Renal pelvis (tissue), 4 donors: ENCODE results near the gene SLC10A3. TPM values are rescaled to one million over a fixed set of nuclear protein-coding genes. Genes with fewer than 3 reads are reported as not detected.

Experiments used
- DNase-seq: peaks from one replicate; pipeline ENCODE4 v3.0.0-alpha.2; 2013
- polyA plus RNA-seq, 3 donors: library from polyadenylated mRNA; unstranded; fragments of 120-200 nt; gene quantifications; one replicate each; pipeline ENCODE4 v1.2.1, GENCODE V29; 2013; ENCODE audit not compliant: insufficient read length in 3 of 3

The SLC10A3 gene
- polyA plus RNA-seq, 3 donors = 20.0 to 24.1 (median 20.9) TPM

DNA sequence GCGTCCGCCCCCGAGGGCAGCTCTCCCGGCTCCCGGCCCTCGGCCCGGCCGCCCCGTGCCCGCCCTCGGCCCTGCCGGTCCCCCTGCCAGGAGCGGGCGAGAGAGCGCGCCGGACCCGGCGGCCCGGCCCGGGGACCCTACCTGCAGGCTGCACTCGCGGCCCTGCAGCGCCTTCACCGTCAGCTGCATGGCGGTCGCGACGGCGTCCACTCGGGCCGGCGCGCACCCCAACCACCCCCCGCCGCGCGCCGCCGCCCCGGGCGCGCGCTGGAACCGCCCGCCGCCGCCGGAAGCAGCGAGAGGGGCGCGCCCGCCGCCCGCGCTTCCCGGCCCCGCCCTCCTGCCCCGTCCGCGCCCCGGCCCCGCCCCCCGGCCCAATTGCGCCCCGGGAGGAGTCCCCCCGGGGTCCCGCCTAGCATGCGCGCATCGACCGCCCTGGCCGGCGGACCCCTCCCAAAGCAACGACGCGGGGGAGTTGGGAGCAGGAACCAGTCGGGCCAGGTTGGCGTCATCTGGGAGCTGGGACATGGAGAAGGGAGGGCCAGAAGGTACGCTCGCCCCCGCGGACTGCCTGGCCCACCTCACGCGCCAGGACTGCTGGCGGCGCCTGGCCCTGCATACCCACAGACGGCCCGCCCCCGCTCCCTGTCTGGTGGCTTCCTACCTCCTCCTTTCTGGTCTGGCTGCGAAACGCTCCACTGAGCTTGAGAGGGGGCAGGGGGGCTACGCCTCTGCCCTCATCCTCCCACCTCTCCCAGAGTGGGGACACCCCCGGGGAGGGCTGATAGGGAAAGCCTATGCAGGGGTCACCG lies 3.8 kb downstream of the SLC10A3 start, which contains the start of gene UBL4A:
Gene UBL4A (minus strand): TSS at position 220 of the 812 bp plus-strand sequence. CDS start 31 bp downstream, at position 189.
- DNase-seq = peak; percentile 73

DNA sequence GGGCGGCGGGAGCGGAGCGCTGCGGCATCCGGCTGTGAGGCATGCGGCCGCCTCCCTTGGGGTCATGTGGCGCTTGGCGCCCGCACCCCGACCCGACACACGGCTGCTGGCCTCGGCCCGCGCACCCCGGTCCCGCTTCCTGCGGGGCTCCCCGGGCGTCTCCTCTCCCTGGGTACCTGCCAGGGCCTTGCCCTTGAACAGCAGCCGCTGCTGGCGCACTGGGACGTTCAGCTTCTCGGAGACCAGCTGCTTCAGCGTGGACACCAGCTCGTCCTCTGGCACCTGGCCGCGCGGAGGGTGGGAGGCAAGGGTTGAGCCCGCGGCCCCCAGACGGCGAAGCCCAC lies 4.4 kb downstream of the SLC10A3 start:
- DNase-seq = no peak

DNA sequence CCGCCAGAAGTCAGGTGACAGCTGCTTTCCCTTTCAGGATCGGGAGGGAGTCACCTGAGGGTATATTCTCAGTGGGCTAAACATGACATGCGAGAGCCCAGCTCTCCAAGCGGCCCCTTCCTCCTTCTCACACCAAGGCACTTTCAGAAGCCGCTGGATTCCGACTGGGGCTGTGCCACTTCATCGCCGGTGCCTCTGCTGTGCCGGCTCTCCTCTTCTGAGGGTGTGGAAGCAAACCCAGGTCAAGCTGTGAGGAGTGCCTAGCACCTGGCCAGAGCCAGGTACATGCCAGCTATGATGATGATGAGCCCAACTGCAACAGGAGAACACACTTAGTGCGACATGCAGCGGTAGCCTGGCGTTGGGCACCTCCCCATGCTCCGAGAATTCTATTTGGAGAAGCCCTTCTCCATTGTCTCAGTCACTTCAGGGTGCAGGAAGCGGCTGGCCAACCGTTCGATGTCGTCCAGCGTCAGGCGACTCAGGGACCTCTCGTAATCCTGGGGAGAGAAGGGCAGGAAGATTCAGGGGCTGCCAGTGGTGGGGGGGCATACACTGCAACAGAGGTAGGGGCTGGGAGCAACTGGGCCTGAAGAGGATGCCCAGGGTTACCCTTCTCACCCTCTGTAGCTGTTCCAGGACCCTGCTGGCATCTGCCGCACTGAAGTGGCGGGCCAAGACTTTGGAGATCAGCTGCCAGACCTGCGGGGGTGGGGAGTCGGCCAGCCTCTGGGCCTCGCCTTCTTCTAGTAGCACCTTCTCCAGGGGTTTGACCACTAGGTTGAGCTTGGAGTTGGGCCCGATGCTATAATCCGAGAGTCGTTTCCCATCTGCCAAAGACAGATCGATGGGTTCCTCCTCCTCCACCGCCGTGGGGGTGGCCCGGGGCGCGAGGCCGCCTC lies 5.0 kb downstream of the SLC10A3 start:
- no peak for DNase-seq

DNA sequence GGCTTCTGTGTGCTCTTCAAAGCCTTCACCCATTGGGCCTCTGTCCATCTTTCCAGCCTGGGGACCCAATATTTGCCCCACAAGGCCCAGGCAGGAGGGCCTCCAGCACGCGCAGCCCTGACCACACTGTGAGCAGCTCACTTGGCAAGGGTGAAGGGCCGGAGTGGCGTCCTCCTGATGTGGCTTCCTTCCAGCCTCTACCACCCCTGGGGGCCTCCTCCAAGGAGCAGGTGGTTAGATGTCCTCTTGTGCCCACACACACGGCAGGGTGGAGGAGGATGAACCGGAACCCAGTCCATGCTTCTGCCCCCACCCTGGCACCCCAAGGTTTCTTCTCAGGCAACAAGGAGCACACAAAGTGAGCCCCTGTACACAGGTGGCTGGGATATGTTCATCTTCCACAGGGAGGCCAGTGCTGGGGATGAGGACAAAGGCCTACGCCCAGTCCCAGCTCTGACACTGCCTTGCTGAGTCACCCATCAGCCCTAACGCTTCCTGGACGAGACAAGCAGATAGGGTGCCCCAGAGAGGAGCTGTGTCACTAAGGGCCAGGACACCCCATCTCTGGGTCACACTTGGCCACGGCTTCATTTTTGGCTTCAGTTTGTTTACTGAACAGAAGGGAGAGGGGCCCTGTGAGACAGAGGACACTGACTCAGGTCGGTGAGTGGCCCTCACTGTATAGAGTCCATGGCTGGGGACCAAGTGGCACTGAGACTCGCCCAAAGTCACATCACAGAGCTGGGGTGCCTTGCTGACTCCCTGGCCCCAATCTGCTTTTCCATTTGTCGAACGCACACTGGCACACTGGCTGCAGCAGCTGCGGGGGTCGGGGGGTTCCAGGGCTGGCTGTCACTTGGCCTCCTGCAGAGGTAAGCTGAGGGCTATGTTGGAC lies 5.9 kb downstream of the SLC10A3 start:
- no peak for DNase-seq

DNA sequence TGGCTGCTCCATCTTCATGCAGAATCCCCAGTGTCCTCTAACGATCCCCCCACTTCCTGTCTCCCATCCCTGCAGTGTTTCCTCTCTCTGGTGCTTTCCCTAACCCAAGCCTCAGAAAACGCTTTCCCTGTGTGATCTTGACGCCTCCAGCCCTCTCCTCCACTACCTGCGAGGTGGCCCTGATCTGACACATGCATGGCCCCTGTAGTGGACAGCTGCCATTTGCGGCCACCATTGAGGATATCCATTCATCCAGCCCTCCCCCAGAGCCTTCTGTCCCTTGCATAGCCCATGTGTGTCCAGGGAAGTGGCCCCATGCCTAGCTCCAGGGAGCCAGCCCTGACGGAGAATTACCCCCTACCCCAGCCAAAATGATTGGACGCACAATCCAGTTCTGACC lies 7.1 kb downstream of the SLC10A3 start:
- DNase-seq = no peak

DNA sequence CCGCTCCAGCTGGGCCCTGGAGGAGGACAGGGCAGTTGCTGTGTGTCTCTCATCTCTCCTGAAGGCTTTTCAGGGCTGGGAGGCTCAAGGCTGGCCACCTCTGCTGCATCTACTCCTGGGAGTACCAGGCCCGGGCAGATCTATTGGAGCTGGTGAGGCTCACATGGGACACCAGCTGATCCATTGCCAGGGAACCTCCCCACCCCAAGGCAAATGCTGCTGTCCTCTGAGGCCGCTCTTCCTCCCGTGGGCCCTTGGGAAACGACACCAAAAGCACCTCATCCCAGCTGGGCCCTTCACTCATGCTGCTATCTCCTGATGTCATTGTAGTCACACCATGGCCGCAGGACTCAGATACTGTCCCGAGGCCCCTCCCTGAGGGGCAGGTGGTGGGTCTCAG lies 7.6 kb downstream of the SLC10A3 start:
- DNase-seq = no peak

DNA sequence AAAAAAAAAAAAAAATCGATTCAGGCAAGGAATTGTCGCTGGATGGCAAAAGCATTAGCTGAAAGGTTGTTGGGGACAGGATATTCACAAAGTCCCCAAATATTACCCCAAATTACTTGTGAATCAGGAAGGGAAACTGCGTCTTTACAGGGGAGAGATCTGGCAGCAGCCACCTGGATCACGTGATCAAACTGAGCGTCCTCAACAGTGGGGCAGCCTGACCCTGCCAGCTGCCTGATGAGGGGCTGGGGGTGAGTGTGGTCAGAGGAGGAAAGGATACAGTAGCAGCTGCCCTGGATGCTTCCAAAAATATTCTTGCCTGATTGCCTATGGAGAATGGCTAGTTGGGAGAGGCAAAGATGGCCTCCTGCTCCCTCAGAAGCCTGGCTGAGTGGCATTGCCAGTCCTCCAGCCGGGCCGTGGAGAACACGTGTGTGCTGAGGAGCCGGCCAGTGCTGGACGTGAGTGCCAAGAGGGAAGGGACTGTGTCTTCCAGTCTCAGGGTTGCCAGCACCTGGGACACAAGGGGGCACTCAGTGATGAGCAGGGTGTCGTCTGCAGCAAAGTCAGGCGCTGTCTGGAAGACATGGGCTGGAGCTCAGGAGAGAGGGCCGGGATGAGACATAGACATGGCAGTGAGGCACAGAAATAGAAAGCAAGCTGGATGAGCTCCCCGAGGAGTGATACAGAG lies 8.4 kb downstream of the SLC10A3 start:
- DNase-seq = no peak

DNA sequence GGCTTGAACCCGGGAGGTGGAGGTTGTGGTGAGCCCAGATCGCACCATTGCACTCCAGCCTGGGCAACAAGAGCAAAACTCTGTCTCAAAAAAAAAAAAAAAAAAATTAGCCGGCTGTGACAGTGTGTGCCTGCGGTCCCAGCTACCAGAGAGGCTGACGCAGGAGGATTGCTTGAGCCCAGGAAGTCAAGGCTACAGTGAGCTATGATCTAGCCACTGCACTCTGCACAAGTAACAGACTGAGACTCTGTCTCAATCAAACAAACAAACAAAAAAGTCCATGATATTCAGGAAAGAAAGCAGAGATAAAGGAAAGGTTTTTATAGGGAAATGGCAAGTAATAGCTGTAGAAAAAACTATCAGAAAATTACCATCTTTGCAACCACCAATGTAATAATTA lies 9.2 kb downstream of the SLC10A3 start:
- no peak for DNase-seq

DNA sequence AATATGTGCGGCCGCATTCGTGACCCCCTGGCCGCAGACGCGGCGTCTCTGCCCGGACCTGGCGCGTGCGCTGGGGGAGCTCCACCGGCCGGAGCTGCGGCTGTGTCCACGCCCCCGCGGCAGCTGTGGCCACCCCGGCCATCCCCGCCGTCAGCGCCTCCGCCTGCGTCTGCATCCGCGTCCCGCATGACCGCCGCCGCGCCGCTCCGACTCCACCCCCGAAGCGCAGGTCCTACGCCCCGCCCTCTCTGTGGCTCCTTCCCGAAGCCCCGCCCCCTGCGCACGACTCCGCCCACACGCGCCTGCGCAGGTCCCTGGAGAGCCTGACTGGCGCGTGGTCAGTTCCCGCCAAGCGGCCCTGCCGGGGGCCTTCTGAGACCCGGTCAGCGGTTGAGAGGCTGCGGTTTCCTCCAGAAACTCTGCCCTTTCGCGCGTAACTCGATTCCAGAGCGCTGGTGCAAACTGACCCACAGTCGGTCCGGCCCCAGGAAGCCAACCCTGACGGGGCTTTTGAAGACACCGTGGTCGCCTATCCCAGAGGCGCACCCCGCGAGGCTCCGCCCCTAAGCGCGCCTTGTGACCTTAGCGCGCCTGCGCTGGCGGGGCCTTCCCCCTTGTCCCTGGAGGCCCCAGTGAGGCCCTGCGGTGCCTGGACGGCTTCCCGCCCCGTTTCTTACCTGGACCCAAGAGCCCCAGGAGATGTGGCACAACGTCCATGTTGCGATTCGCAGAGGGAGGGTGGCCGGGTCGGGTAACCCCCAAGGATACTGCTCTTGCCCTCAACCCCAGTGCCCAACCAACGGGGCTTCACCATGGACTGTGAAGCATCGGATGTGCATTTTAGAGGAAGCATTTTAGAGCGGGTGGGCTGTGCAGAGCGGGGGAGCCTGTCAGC lies 11.5 kb downstream of the SLC10A3 start, which contains the start of gene LAGE3:
Gene LAGE3 (minus strand): TSS at position 554 of the 895 bp plus-strand sequence. CDS start 366 bp downstream, at position 188.
- peak; percentile 83 for DNase-seq

DNA sequence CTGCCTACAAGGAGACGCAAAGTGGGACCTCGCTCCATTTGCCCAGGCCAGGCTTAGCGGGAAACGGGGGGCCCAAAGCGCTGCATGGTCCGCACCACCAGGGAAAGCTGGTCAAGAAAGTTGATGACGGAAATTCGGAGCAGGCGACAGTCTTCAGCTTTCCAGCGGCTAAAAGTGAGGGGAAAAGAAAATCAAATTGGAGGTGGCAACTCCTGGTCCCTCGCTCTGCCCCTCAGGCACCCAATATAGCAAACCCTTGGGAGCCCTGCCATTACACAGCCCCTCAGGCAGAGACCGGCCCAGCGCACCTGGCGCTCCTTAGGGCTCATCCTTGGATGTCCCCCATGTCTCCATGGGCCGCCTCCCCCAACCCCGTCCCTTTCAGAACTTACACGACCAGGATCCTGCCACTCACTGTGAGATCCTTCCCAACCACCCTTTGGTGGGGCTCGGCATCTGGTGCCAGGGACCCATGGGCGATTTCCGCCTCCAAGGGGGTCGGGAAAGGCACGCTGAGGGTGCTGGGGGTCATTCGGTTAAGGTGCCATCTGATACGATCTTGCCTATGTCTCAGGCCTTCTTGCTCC lies 12.4 kb downstream of the SLC10A3 start:
- no peak for DNase-seq

DNA sequence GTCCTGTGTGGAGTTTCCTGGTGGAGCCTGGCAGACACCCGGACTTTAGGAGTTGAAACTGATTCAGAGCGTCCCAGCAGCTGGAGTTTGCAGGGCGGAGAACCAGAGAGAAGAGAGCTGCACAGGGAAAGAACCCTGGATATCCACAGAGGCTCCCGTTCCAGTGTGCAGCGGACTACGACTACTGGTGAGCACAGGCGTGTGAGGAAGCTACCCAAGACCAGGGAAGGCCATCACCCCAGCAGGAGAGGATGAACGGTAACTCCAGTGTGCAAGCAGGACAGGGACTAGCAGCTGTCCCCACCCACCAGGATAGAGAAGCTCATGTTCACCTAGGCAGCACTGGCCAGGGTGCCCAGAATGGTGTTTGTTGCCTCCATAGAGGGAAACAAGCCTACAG lies 13.6 kb downstream of the SLC10A3 start:
- DNase-seq = no peak

DNA sequence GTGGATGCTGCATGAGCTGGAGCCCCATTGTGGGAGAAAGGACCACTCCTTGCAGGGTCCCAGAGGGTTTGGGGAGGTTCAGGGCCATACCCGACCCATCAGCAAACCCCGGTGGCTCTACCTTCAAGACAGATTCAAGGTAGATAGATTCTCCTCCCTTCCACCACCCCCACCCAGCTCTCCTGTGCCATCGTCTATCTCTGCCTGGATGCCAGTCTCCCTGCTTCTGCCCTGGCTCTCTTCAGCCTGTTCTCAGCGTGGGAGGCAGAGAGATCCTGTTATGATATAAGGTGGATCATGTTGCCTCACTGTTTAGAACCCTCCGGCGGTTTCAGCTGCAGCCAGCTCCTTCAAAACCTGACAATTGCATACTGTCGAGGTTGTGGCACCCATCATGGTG lies 16.7 kb downstream of the SLC10A3 start:
- no peak for DNase-seq

DNA sequence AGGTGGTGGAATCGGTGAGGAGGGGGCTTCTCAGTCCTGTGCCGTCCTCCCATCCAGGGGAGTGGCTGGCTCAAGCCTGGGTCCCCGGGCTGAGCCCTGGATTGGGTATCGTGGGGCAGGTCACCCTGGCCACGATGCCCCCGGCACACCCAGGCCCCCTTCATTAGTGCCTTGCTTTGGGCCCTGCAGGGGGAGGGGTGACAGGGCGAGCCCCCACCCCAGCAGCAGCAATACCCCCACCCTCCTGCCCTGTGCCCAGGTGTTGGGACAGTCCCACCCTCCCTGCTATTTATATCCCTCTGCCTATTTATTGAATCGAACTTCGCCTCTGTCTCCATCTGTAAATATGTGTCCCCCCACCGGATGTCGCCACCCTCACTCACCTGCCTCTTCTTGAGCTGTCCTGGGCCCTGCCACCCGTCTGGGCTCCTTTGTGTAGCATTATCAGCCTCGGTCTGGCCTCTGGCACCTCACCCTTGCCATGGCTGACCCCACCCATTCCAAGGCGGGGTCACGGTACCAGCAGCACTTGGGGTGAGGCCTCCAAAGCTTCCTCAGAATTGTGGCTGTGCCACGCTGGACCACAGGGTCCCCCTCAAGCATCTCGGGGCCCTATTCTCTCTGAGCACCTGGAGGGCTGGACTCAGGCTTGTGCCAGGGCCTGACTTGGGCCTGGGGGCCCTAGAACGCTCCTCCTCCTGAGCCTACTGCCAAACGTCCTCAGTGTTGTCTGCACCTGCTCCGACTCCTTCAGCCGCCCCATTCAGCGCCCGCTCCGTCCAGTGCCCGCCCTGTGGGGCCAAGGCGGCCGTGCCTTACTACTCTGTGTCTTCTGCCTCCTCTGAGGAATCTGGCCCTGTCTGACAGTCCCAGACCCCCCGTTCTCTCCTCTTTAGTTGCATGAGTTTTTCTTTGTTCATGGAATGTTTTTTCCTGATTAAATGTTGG lies 17.5 kb downstream of the SLC10A3 start:
- no peak for DNase-seq

DNA sequence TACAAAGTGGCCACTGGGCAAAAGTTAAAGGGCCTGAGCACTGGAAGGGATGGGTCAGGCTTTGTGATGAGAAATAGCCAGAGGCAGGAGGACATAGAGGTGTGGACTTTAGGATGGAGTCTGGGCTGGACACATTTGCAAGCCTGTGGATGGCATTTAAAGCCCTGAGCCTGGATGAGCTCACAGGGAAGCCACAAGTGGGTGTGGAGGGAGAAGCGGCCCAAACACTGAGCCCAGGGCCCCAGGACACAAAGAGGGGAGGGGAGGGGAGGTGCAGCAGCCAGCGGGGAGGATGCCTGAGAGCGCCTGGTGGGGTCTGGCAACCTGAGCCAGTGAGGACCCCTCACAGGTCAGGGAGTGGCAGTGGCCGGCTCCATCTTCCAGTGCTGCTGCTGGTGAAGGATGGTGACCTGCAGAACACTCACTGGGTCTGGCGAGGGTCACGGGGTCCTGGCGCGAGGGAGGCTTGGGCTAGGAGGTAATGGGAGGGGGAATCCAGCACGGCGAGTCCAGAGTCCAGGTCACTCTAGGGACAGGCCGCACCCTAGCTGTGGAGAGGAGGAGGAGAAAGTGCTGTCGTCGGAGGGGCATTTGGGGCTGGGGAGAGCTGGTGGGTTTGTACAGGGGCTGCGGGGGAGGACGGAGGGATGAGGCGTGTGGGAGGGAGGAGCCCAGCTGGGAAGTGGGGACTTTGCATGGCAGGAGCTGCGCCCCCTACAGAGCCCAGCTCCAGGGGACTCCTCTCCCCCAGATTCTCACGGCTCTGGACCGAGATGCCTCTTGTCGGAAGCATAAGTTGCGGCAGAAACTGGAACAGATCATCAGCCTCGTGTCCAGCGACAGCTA lies 18.4 kb downstream of the SLC10A3 start:
- no peak for DNase-seq

DNA sequence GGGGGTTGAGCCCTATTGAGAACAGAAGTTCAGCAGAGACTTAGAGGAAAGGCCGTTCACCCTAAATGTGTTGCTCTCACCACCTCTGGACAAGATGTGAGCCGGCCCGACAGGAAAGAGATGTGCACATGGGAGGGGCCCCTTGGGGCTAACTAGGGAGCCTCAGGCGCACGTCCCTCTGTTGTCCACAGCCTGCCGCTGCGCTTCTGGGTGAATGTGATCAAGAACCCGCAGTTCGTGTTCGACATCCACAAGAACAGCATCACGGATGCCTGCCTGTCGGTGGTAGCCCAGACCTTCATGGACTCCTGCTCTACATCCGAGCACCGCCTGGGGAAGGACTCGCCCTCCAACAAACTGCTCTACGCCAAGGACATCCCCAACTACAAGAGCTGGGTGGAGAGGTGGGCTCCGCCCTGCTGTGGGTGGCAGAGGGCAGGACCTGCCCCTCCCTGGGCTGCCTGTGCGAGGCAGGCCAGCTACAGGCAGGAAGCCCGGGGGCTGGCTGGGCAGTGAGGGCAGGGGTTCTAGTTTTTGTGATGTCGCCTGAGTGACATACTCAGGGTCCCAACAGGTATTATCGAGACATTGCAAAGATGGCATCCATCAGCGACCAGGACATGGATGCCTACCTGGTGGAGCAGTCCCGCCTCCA lies 19.4 kb downstream of the SLC10A3 start:
- DNase-seq = no peak

DNA sequence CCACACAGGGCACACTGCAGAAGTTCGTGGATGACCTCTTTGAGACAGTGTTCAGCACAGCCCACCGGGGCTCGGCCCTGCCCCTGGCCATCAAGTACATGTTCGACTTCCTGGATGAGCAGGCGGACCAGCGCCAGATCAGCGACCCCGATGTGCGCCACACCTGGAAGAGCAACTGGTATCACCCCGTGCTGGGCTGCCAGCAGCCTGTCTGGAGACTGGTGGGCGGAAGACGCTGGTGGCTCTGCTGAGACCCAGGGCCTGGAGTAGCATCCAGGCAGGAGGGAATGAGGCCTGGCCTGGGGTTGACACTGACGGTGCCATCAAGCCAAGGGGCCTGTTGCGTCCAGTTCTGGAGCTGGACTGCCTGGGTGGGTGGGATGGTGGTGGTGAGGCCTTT lies 20.0 kb downstream of the SLC10A3 start:
- DNase-seq = no peak

DNA sequence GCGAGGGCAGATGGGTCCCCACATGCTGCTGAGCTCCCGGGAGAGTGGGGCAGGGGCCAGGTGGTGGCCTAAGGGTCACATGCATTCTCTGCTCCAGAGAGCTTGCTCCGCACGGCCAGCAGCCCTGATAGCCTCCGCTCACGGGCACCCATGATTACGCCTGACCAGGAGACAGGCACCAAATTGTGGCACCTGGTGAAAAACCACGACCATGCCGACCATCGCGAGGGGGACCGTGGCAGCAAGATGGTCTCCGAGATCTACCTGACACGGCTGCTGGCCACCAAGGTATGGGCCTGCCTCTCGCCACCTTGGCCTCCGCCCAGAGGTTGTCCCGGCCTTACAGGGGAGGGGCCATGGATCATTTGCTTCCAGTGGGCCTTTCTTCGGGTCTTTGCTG lies 20.5 kb downstream of the SLC10A3 start:
- no peak for DNase-seq
